Measurements from ENCODE around the gene TNFRSF19. TPM values are rescaled to one million over a fixed set of nuclear protein-coding genes. Genes with fewer than 3 reads are reported as not detected.

TNFRSF19 gene
- total and polyA plus RNA-seq, 2 of the 8 experiments (the other 6 are each of a cell fraction or from before 2014, with no cell fraction given), result 0.50 to 0.95 TPM

DNA sequence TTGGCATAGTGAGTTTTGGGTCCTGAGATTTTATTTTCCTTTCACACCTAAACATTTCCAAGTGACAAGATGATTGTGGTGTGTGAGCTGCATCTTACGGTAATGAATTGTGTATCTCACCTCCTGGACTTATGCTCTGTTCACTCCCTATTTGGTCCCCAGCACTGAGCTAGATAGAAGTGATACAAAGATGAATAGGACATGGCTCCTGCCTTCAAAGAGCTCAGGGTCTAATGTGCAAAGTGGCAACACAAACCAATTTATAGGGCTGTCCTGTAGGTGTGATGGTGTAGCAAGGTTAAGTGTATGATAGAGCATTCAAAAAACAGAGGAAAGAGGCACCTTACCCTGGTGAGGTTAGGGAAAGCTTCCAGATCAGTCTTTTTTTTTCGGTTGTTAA lies 17.6 kb upstream of the TNFRSF19 start:
- no peak overlapping the region for H3K56ac ChIP-seq (replicated peaks; ENCODE audit: insufficient read length, low read depth, low read length)
- FAIRE-seq (no peak), DNase-seq (ENCODE audit: low read depth in 1 of 2, low spot score in 2 of 2) (no peak)
- no peak overlapping the region for H2AFZ ChIP-seq (ENCODE audit: low read length)
- no peak overlapping the region for H4K8ac ChIP-seq (ENCODE audit: extremely low read depth, insufficient read depth, low read length)
- 95% methylated on average over 2 of the region's 2 CpGs; no CpG with 5 or more reads in 1 of the 2 experiments for WGBS, 2 experiments (ENCODE audit: extremely low coverage in 1 of 2, insufficient coverage in 1 of 2, insufficient read length in 1 of 2, insufficient replicate concordance in 2 of 2, low coverage in 1 of 2, low lambda C conversion rate in 2 of 2, missing lambda C conversion rate in 1 of 2)
- H3K9me3 ChIP-seq (ENCODE audit: insufficient read depth in 2 of 2, low read depth in 1 of 2, low read length in 1 of 2), result no peaks in the 10 kb centered on the region
- H3K27me3 ChIP-seq (replicated peaks in 1 of 4; ENCODE audit: control insufficient read depth in 3 of 4, extremely low read depth in 1 of 4, insufficient read depth in 3 of 4, low read length in 3 of 4), result peaks cover 0 to 1% (median 0%) of the 10 kb centered on the region in 4 experiments; a peak in 1 of 7 replicates
- H3K18ac ChIP-seq (ENCODE audit: extremely low read depth, low read length), result no peak overlapping the region
- TF ChIP-seq YY1 (IDR thresholded peaks at IDR 0.05; ENCODE audit: low read depth, low read length) (no peak), CEBPB (IDR thresholded peaks at IDR 0.05; ENCODE audit: low read depth, low read length) (no peak), RXRA (IDR thresholded peaks at IDR 0.05; ENCODE audit: insufficient read depth, low read depth, low read length) (no peak), RBBP5 (IDR thresholded peaks at IDR 0.05; ENCODE audit: borderline replicate concordance, low read depth, low read length) (no peak), HDAC2 (IDR thresholded peaks at IDR 0.05; ENCODE audit: borderline replicate concordance in 1 of 2, low read depth in 2 of 2, low read length in 2 of 2) (no peak), CREB1 (IDR thresholded peaks at IDR 0.05) (no peak), ZNF274 (IDR thresholded peaks at IDR 0.05; ENCODE audit: borderline replicate concordance, extremely low read depth, low read length) (no peak), GABPA (IDR thresholded peaks at IDR 0.05; ENCODE audit: borderline replicate concordance, insufficient read depth, low read length) (no peak), TAF7 (optimal IDR thresholded peaks at IDR 0.05; ENCODE audit: borderline replicate concordance, low read depth, low read length) (no peak), CBX5 (IDR thresholded peaks at IDR 0.05; ENCODE audit: low read depth, low read length) (no peak)
- TF ChIP-seq, protein P1, sequence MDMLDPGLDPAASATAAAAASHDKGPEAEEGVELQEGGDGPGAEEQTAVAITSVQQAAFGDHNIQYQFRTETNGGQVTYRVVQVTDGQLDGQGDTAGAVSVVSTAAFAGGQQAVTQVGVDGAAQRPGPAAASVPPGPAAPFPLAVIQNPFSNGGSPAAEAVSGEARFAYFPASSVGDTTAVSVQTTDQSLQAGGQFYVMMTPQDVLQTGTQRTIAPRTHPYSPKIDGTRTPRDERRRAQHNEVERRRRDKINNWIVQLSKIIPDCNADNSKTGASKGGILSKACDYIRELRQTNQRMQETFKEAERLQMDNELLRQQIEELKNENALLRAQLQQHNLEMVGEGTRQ (IDR thresholded peaks at IDR 0.05; ENCODE audit: low read length), result no peak
- H2BK20ac ChIP-seq (ENCODE audit: low read length), result no peak overlapping the region
- no peak overlapping the region for H4K91ac ChIP-seq (replicated peaks; ENCODE audit: insufficient read length, low read length)
- H3K4ac ChIP-seq (replicated peaks; ENCODE audit: insufficient read length, low read depth, low read length), result no peak overlapping the region
- H3K23ac ChIP-seq (ENCODE audit: insufficient read length), result no peak overlapping the region
- H4K20me1 ChIP-seq (replicated peaks in 1 of 2; ENCODE audit: control insufficient read depth in 1 of 2, insufficient read depth in 2 of 2, low read length in 2 of 2), result peaks cover 0 to 8% of the 10 kb centered on the region in 2 experiments
- H2BK15ac ChIP-seq (ENCODE audit: low read length), result no peak overlapping the region
- no peaks in the 10 kb centered on the region for H3K79me1 ChIP-seq (ENCODE audit: low read depth, low read length)
- no peak overlapping the region for H3K4me2 ChIP-seq (ENCODE audit: insufficient read depth in 1 of 2, low read depth in 2 of 2, low read length in 2 of 2)
- CTCF ChIA-PET (ENCODE audit: partially characterized antibody), result interaction anchor here (0.5 to 1.3 kb wide), 5 partner anchors 26 to 806 kb away, joined by 3 to 6 read pairs (median 3); no protein-coding TSS in a partner anchor
- peaks cover 6% of the 10 kb centered on the region for H3K23me2 ChIP-seq (ENCODE audit: low read depth, low read length)
- H4K5ac ChIP-seq (ENCODE audit: insufficient read length, low read depth, low read length), result no peak overlapping the region
- H3K4me1 ChIP-seq (replicated peaks in 1 of 4; ENCODE audit: control insufficient read depth in 3 of 4, insufficient read depth in 4 of 4, low read length in 3 of 4), result peaks cover 0 to 7% (median 3%) of the 10 kb centered on the region in 4 experiments; a peak in 4 of 7 replicates
- H3K36me3 ChIP-seq (ENCODE audit: control insufficient read depth in 2 of 4, insufficient read depth in 4 of 4, low read length in 3 of 4), result no peaks in the 10 kb centered on the region
- POLR2A ChIA-PET (ENCODE audit: partially characterized antibody), result no interaction called here
- no peak overlapping the region for H3K9ac ChIP-seq (replicated peaks in 1 of 4; ENCODE audit: extremely low read depth in 1 of 4, low read depth in 3 of 4, low read length in 3 of 4)
- no peak overlapping the region for H3K27ac ChIP-seq (ENCODE audit: low read depth, low read length)
- H2AK5ac ChIP-seq (ENCODE audit: low read depth, low read length), result no peak overlapping the region
- no peaks in the 10 kb centered on the region for H3K79me2 ChIP-seq (ENCODE audit: control insufficient read depth in 1 of 2, insufficient read depth in 2 of 2, low read length in 2 of 2)
- no peak overlapping the region for H2BK120ac ChIP-seq (replicated peaks; ENCODE audit: low read depth, low read length)
- H3K14ac ChIP-seq (ENCODE audit: insufficient read length), result no peak overlapping the region
- H3K4me3 ChIP-seq (ENCODE audit: extremely low read depth in 1 of 4, insufficient read depth in 2 of 4, low read depth in 3 of 4, low read length in 4 of 4), result no peak overlapping the region
- H2BK5ac ChIP-seq (ENCODE audit: low read depth, low read length), result no peak overlapping the region
- H2BK12ac ChIP-seq (ENCODE audit: low read depth, low read length), result no peak overlapping the region
